DMS79 (cell line): ENCODE measurements around the gene ANKLE1.

ENCODE experiments used
- DNase-seq: peaks from one replicate; lab custom pipeline; 2025; lab: John Stamatoyannopoulos, UW

Gene ANKLE1, protein sequence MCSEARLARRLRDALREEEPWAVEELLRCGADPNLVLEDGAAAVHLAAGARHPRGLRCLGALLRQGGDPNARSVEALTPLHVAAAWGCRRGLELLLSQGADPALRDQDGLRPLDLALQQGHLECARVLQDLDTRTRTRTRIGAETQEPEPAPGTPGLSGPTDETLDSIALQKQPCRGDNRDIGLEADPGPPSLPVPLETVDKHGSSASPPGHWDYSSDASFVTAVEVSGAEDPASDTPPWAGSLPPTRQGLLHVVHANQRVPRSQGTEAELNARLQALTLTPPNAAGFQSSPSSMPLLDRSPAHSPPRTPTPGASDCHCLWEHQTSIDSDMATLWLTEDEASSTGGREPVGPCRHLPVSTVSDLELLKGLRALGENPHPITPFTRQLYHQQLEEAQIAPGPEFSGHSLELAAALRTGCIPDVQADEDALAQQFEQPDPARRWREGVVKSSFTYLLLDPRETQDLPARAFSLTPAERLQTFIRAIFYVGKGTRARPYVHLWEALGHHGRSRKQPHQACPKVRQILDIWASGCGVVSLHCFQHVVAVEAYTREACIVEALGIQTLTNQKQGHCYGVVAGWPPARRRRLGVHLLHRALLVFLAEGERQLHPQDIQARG

DNA sequence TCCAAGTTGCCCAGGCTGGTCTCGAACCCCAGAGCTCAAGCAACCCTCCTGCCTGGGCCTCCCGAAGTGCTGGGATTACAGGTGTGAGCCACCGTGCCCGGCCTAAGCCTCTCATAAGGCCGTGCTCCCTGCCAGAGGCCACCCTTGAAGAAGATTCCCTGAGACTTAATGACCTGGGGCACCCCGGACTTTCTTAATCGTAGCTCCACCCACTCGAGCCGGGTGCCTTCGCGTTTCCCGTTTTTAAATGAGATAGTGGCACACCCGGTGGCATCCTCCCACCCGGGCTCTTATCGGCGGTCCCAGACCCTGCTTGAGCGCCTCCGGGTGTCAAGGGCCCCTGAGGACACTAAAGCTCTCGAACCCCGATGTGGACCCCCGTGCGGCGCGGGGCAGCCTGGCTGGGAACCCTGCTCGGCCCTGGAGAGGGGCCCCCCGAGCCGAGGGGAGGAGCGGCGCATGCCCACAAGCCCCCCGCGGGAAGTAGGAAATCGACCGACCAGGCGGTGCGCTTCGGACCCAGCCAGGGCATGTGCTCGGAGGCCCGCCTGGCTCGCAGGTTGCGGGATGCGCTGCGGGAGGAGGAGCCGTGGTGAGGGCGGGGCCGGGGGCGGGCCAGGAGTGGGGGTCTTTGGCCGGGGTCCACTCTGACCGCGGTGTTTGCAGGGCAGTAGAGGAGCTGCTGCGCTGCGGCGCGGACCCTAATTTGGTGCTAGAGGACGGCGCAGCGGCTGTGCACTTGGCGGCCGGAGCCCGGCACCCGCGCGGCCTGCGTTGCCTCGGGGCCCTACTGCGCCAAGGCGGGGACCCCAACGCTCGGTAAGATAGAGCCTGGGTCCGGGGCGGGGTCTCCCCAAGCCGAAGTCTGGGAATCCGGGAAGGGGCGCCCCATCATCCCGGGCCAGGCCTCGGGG, at the start of gene ANKLE1:
ANKLE1 (plus strand) TSS at position 511 of the 914 bp plus-strand sequence; CDS start at position 531, 20 bp downstream.
- DNase-seq = peak; percentile 12

- no peak for DNase-seq
Measured at GRCh38 chr19:17232258-17232657, 49.4 kb upstream of the ANKLE1 start.

GRCh38 chr19:17234911-17235299, 46.8 kb upstream of the ANKLE1 start:
- DNase-seq = peak; percentile 33

DNA sequence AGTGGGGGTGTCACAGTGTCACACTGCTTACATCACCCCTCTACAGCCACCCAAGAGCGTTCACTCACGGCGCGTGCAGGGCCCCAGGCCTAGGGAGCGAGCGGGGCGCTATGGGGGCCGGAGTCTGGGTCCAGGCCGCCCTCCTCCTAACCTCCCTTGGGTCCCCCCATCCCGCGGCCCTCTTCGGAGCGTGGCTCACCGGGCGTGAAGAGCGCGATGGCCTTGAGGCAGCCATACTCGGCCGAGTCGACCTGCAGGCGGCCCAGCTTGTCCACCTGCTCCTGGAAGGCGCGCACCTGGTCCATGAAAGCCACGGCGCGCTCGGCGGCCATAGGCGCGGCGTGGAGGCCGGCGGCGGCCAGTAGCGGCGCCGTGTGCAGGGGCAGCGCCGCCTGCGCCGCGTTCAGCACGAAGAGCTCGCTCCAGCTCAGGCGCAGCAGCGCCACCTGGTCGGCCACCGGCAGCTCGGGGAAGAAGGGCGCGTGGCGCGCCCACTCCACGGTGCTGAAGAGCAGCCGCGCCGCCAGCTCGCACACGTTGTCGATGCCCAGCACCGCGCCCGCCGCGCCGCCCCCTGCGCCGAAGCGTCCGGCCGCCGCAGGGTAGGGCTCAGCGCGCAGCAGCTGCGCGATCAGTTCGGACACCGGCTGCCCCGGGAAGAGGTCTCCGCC, 46.3 kb upstream of the ANKLE1 start:
- peak; percentile 33 for DNase-seq

DNA sequence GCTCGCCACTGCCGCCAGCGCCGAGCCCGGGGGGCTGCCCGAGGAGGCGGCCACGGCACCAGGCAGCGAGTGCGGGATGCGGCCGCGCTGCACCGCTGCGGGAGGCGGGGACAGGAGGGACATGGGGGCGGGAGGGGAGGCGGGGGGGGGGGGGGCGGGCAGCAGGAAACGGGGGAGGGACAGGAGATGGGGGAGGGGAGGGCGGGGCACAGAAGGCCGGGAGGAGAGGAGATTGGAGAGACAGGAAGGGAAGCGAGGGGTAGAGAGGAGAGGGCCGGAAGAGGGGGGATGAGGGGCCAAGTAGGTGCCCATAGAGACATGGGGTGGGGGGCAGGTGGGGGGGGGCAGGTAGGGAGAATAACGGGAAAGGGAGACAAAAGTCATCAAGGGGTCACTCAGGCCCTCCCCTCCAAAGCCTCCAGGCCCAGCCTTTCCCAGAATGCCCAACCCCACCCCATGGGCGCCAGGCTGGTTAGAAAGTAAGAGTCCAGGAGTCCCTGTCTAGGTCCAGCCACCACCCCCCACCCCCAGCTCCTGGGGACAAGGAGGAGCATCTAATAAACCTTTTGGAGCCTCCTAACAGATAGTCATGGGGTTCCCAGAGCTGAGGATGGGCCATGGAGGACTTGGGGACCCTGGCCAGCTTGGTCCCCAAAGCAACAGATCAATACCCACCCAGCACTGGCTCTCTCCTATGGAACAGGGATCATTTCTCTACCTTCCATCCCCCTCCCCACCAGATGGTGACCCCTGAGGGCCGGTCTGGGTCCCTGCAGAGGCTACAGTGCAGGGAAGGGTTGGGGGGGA, 45.5 kb upstream of the ANKLE1 start:
- peak; percentile 5 for DNase-seq

DNA sequence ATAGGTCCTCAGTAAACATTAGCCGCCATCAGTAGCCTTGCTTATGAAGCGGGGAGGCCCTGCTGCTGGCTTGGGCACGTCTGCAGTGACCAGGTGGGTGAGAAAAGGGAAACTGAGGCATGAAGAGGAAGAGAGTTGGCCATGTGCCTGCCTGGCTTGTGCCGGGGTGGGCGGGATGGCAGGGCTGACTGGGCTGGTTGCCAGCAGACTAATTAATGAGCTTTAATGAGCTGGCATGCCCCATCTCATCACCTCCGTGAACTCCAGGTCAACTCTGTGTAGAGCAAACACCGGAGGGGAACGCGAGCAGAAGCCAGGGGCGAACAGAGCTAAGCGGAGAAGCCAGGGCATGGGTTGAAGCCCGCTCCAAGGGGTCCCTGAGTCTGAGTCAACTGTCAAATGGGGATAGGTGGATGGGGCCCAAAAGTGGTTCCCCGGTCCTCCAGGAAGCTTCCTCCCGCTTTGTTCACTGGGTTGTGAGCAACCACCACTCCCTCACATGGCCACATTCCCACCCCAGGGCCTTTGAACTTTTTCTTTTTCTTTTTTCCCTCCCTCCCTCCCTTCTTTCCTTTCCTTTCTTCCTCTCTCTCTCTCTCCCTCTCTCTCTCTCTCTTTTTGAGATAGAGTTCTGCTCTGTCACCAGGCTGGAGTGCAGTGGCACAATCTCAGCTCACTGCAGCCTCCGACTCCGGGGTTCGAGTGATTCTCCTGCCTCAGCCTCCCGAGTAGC, 44.7 kb upstream of the ANKLE1 start:
- no peak for DNase-seq

GRCh38 chr19:17237747-17238706, 43.7 kb upstream of the ANKLE1 start:
- no peak for DNase-seq

GRCh38 chr19:17240062-17240752, 41.5 kb upstream of the ANKLE1 start:
- no peak for DNase-seq

GRCh38 chr19:17240826-17241399, 40.8 kb upstream of the ANKLE1 start:
- no peak for DNase-seq

- DNase-seq = no peak
Measured at GRCh38 chr19:17242431-17243208, 39.1 kb upstream of the ANKLE1 start.

- DNase-seq = no peak
Measured at GRCh38 chr19:17243211-17243829, 38.4 kb upstream of the ANKLE1 start.

DNA sequence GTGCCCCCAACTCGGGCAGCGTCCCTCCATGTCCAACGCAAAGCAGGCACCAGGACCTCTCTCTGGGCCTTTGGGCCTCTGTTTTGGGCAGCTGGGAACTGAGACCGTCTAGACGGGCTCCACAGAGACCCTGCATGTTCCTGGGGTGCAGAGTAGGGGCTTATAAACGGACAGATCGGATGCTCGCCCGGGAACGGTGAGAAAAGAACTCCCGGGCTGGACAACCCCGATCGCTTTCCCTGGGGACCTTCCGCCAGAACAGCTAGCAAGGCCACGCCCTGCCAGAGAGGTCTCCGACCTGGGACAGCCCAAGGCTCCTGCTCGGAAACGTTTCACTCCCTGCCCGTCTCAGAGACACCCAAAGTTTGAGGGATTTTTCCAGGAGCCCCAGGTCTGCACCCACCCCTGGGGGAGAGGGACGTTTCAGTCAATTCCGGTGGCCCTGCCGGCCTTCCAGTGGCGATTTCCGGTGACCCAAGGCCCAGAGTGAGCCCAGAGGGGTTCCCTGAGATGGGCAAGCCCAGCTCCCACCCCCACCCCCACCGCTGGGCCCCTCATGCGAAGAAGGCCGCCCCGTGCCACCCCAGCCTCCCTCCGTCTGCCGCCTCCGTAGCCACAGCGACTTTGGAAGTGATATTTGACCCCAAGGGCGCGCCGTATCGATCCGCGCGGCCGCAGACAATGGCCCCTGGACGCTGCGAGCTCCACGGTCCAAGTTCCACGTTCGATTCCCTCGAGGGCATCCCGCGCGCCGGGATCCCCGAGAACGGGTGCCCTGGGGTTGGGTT, 37.7 kb upstream of the ANKLE1 start:
- peak; percentile 37 for DNase-seq

- DNase-seq = no peak
Measured at GRCh38 chr19:17244618-17245534, 36.8 kb upstream of the ANKLE1 start.

GRCh38 chr19:17245535-17245984, 36.1 kb upstream of the ANKLE1 start, which contains the start of gene NR2F6:
NR2F6 (minus strand) TSS chr19:17245919; CDS start chr19:17245220, 699 bp downstream.
- DNase-seq = no peak
